ENCODE data around the gene STAM.

DNA sequence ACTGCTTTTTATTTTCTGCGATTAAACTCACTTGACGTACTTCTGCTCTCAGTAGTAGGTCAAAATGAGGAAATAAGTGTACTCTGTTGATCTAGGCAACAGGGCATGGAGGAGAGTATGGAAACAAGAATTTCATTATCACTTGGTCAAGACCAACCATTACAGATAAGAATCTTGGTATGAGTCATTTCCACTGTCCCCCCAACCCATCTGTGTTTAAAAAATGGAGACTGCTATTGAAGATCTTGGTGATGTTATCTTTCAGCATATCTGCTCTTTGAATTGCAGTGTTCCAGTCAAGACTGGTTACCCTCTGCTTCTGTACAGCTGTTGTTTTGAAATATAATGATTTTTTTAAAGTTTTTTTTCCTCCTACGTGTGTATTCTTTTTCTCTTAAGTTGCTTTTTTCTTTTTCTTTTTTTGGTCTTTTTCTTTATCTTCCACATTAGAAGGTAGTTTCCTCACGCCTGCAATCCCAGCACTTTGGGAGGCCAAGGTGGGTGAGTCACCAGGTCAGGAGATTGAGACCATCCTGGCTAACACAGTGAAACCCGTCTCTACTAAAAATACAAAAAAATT is 11.7 kb downstream of the STAM start:
- no peak for TF ChIP-seq SUZ12 (IDR thresholded peaks at IDR 0.05)
- no peak for TF ChIP-seq ELF4 (IDR thresholded peaks at IDR 0.05)
- no peak for TF ChIP-seq FOXA1 (IDR thresholded peaks at IDR 0.05)
- TF ChIP-seq LEF1 (IDR thresholded peaks at IDR 0.05; ENCODE audit: borderline replicate concordance) = no peak
- TF ChIP-seq BHLHE40 (IDR thresholded peaks at IDR 0.05; ENCODE audit: borderline replicate concordance) = no peak
- no peak for TF ChIP-seq SP1 (IDR thresholded peaks at IDR 0.05)
- TF ChIP-seq, protein P1, sequence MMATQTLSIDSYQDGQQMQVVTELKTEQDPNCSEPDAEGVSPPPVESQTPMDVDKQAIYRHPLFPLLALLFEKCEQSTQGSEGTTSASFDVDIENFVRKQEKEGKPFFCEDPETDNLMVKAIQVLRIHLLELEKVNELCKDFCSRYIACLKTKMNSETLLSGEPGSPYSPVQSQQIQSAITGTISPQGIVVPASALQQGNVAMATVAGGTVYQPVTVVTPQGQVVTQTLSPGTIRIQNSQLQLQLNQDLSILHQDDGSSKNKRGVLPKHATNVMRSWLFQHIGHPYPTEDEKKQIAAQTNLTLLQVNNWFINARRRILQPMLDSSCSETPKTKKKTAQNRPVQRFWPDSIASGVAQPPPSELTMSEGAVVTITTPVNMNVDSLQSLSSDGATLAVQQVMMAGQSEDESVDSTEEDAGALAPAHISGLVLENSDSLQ (IDR thresholded peaks at IDR 0.05) = no peak
- no peak for TF ChIP-seq TARDBP (IDR thresholded peaks at IDR 0.05)
- TF ChIP-seq L3MBTL2 (conservative IDR thresholded peaks at IDR 0.05) = no peak
- no peak for TF ChIP-seq CTBP1 (IDR thresholded peaks at IDR 0.05; ENCODE audit: borderline replicate concordance)
- no peak for TF ChIP-seq NFRKB (IDR thresholded peaks at IDR 0.05)

All from HEK293T (cell line).